Calu3 (cell line): ENCODE data around the gene GSKIP. TPM values are rescaled to one million over a fixed set of nuclear protein-coding genes. Genes with fewer than 3 reads are reported as not detected.

Experiments used
- Bru-seq: library from RNA; stranded (reverse); fragments of 400-500 nt; gene quantifications from one replicate; lab custom pipeline; 2021; lab: Mats Ljungman, UMichigan
- BruChase-seq, 2 experiments: library from RNA; stranded (reverse); fragments of 400-500 nt; gene quantifications; one replicate each; lab custom pipeline; 2021; lab: Mats Ljungman, UMichigan
- BruUV-seq: library from RNA; stranded (reverse); fragments of 400-500 nt; replicated peaks from 2 replicates; lab custom pipeline; 2021; lab: Mats Ljungman, UMichigan
- CTCF ChIA-PET: fragments of 300-600 bp; sonication (Branson Sonifier 250); formaldehyde crosslinking; loops from one replicate; lab custom pipeline; 2022; ENCODE audit warnings: antibody characterized with exemption; lab: Charles Lee
- DNase-seq: peaks from one replicate; pipeline ENCODE4 v3.0.0; 2022
- H3K27ac Mint-ChIP-seq: one replicate; pipeline ENCODE4 v1.8.0; 2022; ENCODE audit warnings: mixed read lengths; ENCODE audit not compliant: unreplicated experiment
- H3K27me3 Mint-ChIP-seq: one replicate; pipeline ENCODE4 v1.8.0; 2022; ENCODE audit warnings: mixed read lengths; ENCODE audit not compliant: unreplicated experiment
- H3K36me3 Mint-ChIP-seq: one replicate; pipeline ENCODE4 v1.8.0; 2022; ENCODE audit warnings: mild to moderate bottlenecking, moderate library complexity, mixed read lengths; ENCODE audit not compliant: insufficient read depth, unreplicated experiment
- H3K4me1 Mint-ChIP-seq: one replicate; pipeline ENCODE4 v1.8.0; 2022; ENCODE audit warnings: mild to moderate bottlenecking, low read depth, mixed read lengths; ENCODE audit not compliant: unreplicated experiment
- H3K4me3 Mint-ChIP-seq: one replicate; pipeline ENCODE4 v1.8.0; 2022; ENCODE audit warnings: mild to moderate bottlenecking, low read depth, moderate library complexity, mixed read lengths; ENCODE audit not compliant: unreplicated experiment
- H3K9me3 Mint-ChIP-seq: one replicate; pipeline ENCODE4 v1.8.0; 2022; ENCODE audit warnings: low read depth, mixed read lengths; ENCODE audit not compliant: unreplicated experiment
- CTCF ChIP-seq: fragments of 200-600 bp; IDR thresholded peaks from one replicate; pipeline ENCODE4 v1.8.0; 2022; ENCODE audit warnings: antibody characterized with exemption; ENCODE audit not compliant: unreplicated experiment
- intact Hi-C: fragments of 100-400 bp; cut with micrococcal nuclease; formaldehyde crosslinking; loops from one replicate; pipeline ENCODE4 v1.10.0; 2022; ENCODE audit not compliant: unreplicated experiment
- long read RNA-seq: library from polyadenylated mRNA; stranded (forward); transcript quantifications from one replicate; pipeline ENCODE4 v2.0.0, GENCODE V29; 2022
- total RNA-seq: library from RNA; stranded (reverse); gene quantifications from 2 replicates; pipeline ENCODE4 v1.2.3, GENCODE V29; 2022

The GSKIP gene
- total RNA-seq: 33.3 and 42.5 TPM in 2 replicates
- percentile 79 among the genes with signal in this experiment for Bru-seq, nascent RNA
- percentile 81 among the genes with signal in this experiment for BruChase-seq, experiment 1, labeled RNA remaining after a 6-hour chase
- BruChase-seq, experiment 2, labeled RNA remaining after a 2-hour chase: percentile 78 among the genes with signal in this experiment
- long read RNA-seq, transcript GSKIP-205 (4 exons, 2,218 nt): major isoform, 89 of 114 reads
- long read RNA-seq, partial matches to known transcripts: 22 of 114 reads
- long read RNA-seq, other reads (novel, unspliced or antisense): 2 of 114 reads

GRCh38 chr14:96362965-96363750 is at the start of gene GSKIP, which contains the start of gene ATG2B:
Gene GSKIP (plus strand): TSS chr14:96363526. CDS start chr14:96382248, 18,722 bp downstream.
Gene ATG2B (minus strand): TSS chr14:96363341. CDS start chr14:96362976, 365 bp downstream.
- DNase-seq: peak; percentile 95
- Mint-ChIP-seq H3K27me3 (no peaks in the 10 kb centered on the region), H3K27ac (peak within 1 kb of the TSS; percentile 86), H3K9me3 (no peaks in the 10 kb centered on the region), H3K4me1 (peaks cover 13% of the 10 kb centered on the region), H3K36me3 (peaks cover 34% of the 10 kb centered on the region), H3K4me3 (peak within 1 kb of the TSS; percentile 90)
- intact Hi-C loops: loop anchor here (5.0 kb wide), 1 partner anchor 56 kb away; no protein-coding TSS in a partner anchor
- BruUV-seq: no TSS peak
- CTCF ChIA-PET: no interaction called here
- TF ChIP-seq CTCF: no peak

- CTCF ChIA-PET: no interaction called here
- no peak for DNase-seq
- Mint-ChIP-seq H3K27ac (no peak overlapping the region), H3K9me3 (peaks cover 2% of the 10 kb centered on the region), H3K4me1 (no peaks in the 10 kb centered on the region), H3K27me3 (no peaks in the 10 kb centered on the region), H3K36me3 (peaks cover 5% of the 10 kb centered on the region), H3K4me3 (no peak overlapping the region)
- intact Hi-C loops: no loop called here
- no peak for TF ChIP-seq CTCF
- no TSS peak for BruUV-seq
These were observed 47.2 kb upstream of the GSKIP start for GRCh38 chr14:96316087-96316486.

- TF ChIP-seq CTCF: no peak
- H3K27ac Mint-ChIP-seq: no peak overlapping the region
- CTCF ChIA-PET: no interaction called here
- no TSS peak for BruUV-seq
- intact Hi-C loops: no loop called here
- no peaks in the 10 kb centered on the region for H3K4me1 Mint-ChIP-seq
- DNase-seq: no peak
- no peak overlapping the region for H3K4me3 Mint-ChIP-seq
- H3K36me3 Mint-ChIP-seq: peaks cover 5% of the 10 kb centered on the region
- H3K27me3 Mint-ChIP-seq: no peaks in the 10 kb centered on the region
- peaks cover 2% of the 10 kb centered on the region for H3K9me3 Mint-ChIP-seq
These were observed 44.5 kb upstream of the GSKIP start for GRCh38 chr14:96318836-96319235.

DNA sequence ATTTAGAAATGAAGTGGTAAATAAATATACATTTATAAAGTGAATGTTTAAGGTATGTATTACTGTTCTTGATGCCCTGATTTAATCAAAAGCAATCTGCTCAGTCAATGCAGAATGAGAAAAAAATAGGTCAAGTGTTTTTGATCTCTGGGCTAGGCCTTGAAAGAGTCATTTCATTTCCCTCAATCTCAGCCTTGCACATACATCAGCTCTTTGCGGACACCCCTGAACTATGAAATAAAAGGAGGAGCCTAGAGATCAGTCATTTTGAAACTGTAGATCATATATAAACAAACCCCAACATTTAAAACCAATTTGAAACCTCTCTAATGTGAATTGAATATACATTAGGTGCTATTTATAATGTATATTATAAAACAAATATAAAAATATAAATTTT is 42.7 kb upstream of the GSKIP start:
- no peak overlapping the region for H3K27ac Mint-ChIP-seq
- CTCF ChIA-PET: no interaction called here
- H3K4me3 Mint-ChIP-seq: no peak overlapping the region
- DNase-seq: no peak
- H3K9me3 Mint-ChIP-seq: peaks cover 2% of the 10 kb centered on the region
- H3K36me3 Mint-ChIP-seq: peaks cover 5% of the 10 kb centered on the region
- intact Hi-C loops: no loop called here
- no peaks in the 10 kb centered on the region for H3K27me3 Mint-ChIP-seq
- BruUV-seq: no TSS peak
- H3K4me1 Mint-ChIP-seq: no peaks in the 10 kb centered on the region
- no peak for TF ChIP-seq CTCF
